Endothelial cell of umbilical vein (primary cell): ENCODE results near the gene DGKB.

Experiments
- EZH2 ChIP-seq: IDR thresholded peaks from 2 replicates; pipeline ENCODE4 v1.6.1; 2012; ENCODE audit warnings: borderline replicate concordance, low read depth, mild to moderate bottlenecking, moderate library complexity, low read length, inconsistent platforms; ENCODE audit not compliant: severe bottlenecking
- FOS ChIP-seq: IDR thresholded peaks from 2 replicates; pipeline ENCODE4 v1.6.1; 2011; ENCODE audit warnings: mild to moderate bottlenecking, low read length, moderate library complexity, borderline replicate concordance; ENCODE audit not compliant: insufficient read depth
- GATA2 ChIP-seq: IDR thresholded peaks from 2 replicates; pipeline ENCODE4 v1.7.0; 2011; ENCODE audit warnings: low read depth, mild to moderate bottlenecking, moderate library complexity, mixed read lengths, low read length; ENCODE audit not compliant: insufficient read length, insufficient read depth
- JUN ChIP-seq: IDR thresholded peaks from 2 replicates; pipeline ENCODE4 v1.6.1; 2011; ENCODE audit warnings: borderline replicate concordance, low read depth; ENCODE audit not compliant: insufficient read length, insufficient read depth
- MAX ChIP-seq: IDR thresholded peaks from 2 replicates; pipeline ENCODE4 v1.6.1; 2011; ENCODE audit not compliant: insufficient read depth, insufficient read length
- MYC ChIP-seq: IDR thresholded peaks from one replicate; pipeline ENCODE4 v1.6.1; 2011; ENCODE audit warnings: mild to moderate bottlenecking, low read depth, low read length
- POLR2A ChIP-seq: IDR thresholded peaks from 2 replicates; pipeline ENCODE4 v1.6.1; 2012; ENCODE audit warnings: low read depth, mild to moderate bottlenecking, control low read depth, low read length
- POLR2AphosphoS5 ChIP-seq: IDR thresholded peaks from 2 replicates; pipeline ENCODE4 v1.6.1; 2012; ENCODE audit warnings: low read depth, mild to moderate bottlenecking, control low read depth, low read length, moderate library complexity; ENCODE audit not compliant: insufficient read depth
- TF ChIP-seq, protein P1 (sequence below), 2 donors: IDR thresholded peaks; 1 replicate in 1 of 2; 2 replicates in 1 of 2; pipeline ENCODE4 v1.5.1; 2011; ENCODE audit warnings: low read length in 2 of 2, mild to moderate bottlenecking in 2 of 2, moderate library complexity in 2 of 2, control low read depth in 1 of 2, inconsistent platforms in 1 of 2, low read depth in 1 of 2; ENCODE audit not compliant: insufficient read depth in 1 of 2; ENCODE audit errors: extremely low read depth in 1 of 2

DNA sequence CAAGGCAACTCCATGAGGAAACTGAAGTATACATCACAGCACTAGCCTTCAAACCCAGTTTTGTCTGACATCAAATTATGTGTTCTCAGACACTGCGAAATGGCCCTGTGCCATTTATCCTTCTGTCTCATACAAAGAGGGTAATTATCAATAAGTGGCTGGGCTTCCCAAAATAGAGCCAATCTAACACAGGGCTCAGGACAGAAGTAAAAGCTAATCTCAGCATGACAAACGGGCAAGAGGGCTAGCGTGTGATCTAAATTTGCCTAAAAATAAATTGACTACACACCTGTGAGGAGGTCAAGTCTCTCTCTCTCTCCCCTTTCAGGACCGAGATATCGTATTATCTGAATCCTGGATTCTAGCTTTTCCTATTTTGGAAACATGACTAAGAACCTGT is 67.2 kb downstream of the DGKB start:
- TF ChIP-seq, protein P1, sequence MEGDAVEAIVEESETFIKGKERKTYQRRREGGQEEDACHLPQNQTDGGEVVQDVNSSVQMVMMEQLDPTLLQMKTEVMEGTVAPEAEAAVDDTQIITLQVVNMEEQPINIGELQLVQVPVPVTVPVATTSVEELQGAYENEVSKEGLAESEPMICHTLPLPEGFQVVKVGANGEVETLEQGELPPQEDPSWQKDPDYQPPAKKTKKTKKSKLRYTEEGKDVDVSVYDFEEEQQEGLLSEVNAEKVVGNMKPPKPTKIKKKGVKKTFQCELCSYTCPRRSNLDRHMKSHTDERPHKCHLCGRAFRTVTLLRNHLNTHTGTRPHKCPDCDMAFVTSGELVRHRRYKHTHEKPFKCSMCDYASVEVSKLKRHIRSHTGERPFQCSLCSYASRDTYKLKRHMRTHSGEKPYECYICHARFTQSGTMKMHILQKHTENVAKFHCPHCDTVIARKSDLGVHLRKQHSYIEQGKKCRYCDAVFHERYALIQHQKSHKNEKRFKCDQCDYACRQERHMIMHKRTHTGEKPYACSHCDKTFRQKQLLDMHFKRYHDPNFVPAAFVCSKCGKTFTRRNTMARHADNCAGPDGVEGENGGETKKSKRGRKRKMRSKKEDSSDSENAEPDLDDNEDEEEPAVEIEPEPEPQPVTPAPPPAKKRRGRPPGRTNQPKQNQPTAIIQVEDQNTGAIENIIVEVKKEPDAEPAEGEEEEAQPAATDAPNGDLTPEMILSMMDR (IDR thresholded peaks at IDR 0.05; ENCODE audit: extremely low read depth in 1 of 2, insufficient read depth in 1 of 2, low read depth in 1 of 2, low read length in 2 of 2) = no peak
- TF ChIP-seq POLR2A (no peak), MAX (no peak), EZH2 (no peak), POLR2AphosphoS5 (no peak), JUN (no peak), FOS (no peak), MYC (no peak), GATA2 (no peak)
